HG02763 (cell line): ENCODE data around the gene LMO2.
A peak's percentile ranks its signal among the peaks of the same experiment; 100 is the strongest.

Experiments used
- ATAC-seq: cut with Tn5 transposase; IDR thresholded peaks from one replicate; pipeline ENCODE4 v1.9.1; 2021; ENCODE audit warnings: mild to moderate bottlenecking, moderate library complexity; ENCODE audit not compliant: unreplicated experiment

The LMO2 gene

DNA sequence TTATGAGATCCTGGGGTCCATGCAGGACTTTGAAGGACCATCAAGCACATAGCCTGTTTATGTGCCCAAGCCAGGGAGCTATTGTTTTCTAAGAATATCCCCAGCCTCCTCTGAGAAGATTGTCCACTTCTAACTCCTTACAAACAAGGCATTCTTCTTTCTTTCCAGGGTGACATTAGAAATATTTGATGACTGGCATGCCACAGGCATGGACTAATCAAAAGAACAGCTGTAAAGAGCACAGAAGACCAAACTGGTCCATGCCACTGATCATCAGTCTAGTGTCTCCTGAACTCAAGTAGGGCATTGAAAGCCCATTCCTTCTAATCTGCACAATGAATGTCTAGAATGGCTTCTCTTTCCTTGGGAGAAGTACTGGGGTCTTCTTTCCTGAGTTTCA is 24.9 kb upstream of the LMO2 start:
- ATAC-seq, result no peak

DNA sequence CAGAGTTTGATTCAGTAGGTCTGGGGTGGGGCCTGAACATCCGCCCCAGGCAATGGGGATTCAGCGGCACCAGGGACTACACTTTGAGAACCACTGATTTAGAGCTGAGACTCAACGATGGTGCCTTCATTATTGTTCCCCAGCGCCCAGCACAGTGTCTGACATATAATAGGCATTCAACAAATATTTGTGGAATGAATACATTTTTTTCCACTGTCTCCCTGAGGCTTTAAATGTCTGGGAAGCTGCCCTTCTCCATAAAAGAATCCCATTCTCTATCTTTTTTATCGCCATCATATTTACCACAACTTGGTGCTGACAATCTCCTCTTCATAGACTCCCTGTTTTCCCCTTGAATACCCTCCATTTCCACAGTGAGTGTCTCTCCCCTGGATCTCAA is 23.6 kb upstream of the LMO2 start:
- ATAC-seq, result no peak

DNA sequence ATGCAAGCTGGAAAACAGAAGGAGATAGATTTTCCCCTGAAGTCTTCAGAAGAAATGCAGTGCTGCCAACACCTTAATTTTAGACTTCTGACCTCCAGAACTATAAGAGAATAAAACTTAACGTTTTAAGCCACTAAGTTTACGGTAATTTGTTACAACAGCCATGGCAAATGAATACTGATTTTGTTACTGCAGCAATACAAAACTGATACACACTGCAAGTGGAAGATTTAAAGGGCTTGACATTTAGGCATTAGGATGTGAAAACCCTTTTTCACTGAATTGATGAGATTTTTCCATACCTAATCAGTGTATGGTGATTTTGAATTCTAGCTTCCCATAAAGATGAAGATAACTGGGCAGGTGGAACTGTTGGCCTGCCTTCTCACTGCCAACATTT is 22.1 kb upstream of the LMO2 start:
- no peak for ATAC-seq

DNA sequence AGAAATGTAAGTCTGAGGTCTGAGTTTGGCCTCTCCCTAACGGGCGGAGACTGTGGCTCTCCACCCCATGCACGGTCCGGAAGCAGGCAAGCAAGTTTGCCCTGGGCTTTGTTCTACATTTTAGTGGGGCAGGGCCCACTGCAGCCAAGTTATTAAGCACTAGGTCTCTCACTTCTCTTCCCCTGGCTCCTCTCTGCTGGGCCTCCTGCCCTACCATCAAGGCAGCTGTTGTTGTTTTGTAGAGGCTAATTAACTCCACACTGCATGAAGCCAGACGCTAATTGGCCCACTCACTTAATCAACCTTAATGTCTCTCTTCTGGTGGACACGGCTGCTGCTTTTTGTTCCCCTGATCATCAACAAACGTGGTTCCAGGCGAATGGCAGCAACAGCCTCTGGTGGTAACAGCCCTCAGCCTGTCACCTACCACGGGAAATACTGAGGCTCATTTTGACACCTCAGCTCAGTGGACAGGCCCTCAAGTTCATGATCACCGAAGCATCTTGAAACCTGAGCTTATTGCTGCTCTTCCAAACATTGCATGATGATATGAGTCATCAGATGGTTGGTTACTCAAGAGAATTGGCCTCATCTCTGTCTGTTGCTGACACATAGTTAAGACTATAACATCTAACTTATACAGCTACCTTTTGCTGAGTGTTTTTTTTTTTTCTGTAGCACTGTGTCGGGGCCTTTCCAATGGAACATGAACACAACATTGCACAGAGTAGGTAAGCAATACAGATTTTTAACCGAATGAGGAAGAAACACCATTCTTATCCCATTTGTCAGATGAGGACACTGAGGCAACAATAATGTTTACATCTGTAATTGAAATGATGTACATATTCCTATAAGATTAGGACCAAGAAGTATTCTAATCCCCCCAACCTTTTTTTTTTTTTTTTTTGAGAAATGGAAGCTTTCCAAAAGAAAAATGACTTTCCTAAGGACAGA is 20.8 kb upstream of the LMO2 start:
- ATAC-seq, result peak; percentile 76

DNA sequence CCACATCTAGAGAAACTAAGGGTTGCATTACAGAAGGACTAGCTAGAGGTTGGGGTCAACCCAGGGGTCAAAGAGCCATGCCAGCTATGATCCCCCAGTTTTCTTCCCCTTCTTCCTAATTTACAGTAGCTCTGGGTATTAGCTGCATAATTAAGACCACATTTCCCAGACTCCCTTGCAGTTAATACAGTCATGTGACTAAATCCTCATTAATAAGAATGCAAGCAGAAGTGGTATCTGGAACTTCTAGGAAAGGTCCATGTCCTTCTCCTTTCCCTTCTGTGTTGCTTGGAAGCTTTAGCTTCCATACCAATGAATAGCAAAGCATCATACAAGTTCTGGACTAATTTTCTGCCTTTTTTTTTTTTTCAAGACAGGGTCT is 19.1 kb upstream of the LMO2 start:
- no peak for ATAC-seq

DNA sequence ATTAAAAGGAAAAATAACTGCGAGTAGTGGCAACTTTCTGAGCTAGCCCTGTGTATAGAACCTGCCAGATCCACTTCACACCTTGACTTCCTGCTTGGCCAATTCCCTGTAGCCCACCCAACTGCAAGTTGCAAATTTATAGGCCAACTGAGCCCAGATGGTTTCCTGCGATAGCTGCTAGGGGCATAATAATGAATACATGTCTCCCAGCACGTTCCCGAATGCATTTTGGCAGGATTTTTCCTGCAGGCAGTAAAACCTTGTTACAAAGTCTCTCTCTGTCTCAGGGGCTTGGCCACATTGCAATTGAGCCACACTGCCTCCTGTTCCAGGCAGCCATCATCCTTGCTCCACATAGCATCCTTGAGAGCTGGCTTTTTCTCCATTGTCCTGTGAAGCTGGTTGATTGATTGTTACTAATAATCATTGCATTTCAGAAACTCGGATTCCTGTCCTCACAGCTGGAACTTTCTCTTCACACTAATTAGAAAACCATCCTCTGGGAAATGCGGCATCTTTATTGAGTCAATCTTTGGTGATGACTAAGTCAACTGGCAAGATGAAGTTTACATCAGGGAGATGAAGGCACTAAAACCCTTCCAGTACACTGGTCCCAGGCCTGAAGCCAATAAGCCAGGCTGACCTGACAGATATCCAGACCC is 18.6 kb upstream of the LMO2 start:
- no peak for ATAC-seq

DNA sequence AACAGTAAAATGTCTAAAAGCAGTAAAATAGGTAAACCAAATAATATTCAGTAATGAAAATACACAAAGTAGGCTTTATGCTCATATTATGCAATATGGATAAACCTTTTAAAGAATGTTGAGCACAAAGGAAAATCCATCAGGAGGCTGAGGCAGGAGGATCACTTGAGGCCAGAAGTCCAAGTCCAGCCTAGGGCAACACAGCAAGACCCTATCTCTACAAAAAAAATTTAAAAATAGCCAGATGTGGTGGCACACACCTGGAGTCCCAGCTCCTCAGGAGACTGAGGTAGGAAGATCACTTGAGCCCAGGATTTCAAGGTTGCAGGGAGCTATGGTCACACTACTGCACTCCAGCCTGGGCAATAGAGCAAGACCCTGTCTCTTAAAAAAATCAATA is 17.7 kb upstream of the LMO2 start:
- no peak for ATAC-seq

DNA sequence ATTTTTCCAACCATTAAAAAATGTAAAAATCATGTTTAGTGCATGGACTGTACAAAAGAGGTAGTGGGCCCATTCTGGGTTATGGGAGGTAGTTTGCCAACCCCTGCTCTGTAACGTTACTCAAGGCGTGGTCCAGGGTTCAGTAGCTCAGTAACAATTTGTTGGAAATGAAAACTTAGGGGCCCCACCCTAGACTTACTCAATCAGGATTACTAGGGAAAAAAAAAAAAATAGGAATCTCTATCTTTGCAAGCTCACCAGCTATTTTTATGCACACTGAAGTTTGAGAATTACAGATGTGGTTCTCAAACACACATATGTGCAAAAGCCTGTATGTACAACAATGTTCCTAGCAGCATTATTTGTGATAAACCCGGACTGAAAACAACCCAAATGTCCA is 17.3 kb upstream of the LMO2 start:
- no peak for ATAC-seq

DNA sequence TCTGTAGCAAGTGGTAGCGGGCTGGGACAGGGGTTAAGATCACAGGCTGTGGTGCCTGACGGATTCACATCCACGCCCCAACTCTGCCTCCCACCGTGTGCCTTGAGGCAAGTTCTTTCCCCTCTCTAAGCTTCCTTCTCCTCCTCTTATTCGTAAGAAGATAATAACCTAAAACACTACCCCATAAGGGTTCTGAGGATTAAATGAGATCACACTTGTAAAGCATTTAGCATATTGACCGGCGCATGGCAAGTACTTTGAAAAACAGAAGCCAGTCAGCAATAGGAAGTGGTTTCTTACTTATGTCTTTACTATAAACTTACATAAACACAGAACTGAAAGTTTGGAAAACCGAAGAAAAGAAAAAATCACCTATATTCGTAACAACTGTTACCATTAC is 15.5 kb upstream of the LMO2 start:
- ATAC-seq, result no peak

DNA sequence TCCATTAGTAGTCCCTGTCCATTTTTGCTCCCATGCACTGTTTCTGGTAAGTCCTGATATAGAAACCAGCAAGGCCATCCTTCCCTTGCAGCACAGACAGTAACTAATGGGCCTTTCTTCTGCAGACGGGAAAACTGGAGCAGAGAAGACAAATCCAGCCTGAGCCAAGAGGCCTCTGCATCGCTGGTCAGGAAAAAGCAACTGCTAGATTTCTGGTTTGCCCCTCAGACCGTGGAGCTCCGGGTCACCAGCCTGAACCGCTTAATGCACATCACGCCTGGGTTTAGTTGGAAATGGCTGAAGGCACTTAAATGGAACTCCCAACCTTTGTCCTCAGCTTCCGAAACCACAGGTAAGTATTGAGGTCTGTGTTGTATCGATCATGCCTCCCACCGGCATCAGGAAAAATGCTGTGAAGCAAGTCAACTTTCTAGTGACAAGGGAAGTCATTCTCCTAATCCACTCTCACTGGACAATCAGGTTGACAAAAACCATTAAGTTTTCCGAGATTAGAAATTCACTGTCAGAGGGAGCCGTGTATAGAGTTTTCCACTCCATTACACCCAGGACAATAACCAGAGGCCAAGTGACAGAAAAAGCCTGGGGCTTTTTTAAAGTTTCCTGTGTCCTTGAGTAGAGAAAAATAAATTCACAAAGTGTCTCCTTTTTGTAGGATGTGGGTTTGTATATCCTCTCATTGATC is 14.8 kb upstream of the LMO2 start:
- no peak for ATAC-seq

DNA sequence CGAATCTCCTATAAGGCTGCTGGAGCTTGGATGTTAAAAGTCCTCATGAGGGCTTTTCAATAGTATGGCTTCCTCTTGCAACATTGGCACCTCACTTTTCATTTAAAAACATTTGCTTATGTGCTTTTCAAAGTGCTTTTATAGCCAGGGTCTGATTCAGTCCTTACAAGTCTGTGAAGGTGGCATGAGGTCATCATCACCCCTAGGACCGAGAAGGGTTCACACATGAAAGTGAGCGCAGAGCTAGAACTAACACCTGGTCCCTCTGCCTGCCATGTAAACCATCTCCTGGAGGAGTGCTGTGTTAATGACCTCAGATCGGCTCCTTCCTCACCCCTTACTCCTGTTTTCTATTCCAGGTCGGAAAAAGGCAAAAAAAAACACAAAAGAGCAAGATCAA is 12.2 kb upstream of the LMO2 start:
- ATAC-seq, result no peak

DNA sequence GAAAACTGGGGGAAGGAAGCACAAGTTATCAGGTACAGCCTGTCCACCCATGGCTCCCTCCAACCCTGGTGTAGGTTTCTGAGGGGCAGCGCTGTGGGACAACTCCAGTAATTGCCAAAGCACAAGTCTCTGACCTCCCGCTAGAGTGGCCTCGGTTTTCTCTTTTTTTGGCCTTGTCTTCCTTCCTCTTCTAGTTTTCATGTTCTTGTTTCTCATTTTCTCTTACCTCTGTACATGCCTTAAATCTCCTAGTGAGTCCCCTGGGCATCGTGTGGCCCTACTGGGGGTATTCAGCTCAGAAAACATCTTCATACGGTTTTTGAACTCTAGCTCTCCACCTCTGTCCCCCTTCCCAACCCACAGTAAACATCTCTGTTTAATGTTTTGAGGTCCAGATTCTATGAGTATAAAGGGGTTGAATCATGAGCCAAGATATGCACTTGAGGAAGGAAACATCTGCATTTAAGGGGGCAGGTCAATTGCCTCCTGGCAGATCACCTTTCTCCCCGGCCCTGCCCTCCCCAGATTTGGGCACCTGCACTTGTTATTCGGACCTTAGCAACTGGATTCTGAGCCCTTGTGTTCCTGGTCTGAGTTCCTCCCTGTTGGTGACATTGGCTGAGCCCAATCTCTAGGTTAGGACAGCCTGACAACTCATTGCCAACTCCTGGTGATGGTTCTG is 8.4 kb upstream of the LMO2 start:
- ATAC-seq, result no peak

DNA sequence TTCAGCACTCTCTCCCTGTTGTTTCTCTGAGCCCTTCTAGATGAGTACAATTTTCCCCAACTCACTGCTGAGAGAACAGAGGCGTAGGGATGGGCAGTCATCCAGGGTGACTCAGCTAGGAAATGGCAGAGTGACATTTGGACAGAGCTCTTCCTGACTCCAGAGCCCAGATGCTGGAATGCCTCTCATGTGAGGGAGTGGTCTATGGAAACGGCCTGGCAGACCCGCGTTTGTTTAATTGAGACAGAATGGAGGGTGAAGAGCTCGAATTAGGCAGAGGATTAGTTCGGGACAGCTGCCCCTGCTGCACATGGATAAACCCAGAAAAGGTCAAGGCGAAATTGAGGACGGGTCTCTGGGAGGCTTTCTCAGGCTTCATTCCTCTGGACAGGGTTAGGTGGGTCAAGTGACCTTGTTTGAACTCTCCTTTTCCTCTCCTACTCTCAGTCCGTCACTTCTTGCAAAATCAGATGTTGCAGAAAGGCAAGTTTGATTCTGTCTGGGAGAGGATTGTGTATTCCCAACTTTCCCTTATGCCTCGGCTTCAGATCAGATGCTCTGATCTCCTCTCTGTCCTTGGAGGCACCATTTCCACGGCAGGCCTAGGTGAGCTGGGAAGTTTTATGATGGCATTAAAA is 7.6 kb upstream of the LMO2 start:
- no peak for ATAC-seq

DNA sequence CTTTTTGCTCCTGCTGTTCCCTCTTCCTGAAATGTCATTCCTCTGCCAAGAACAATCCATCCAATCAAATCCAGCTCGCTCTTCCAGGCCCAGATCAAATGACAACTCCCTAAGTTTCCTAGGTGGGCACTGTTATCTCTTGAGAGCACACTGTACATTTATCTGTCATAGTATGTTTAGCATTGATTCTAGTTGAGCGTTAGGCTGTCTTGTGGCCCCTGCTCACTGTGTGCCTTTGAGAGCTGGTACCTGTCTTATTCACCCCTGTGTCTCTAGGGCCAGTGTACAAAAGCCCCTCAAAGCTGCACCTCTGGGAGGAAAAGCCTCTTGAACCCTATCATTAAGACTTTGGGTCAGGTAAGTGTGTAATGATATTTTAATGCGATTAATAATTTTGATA is 7.1 kb upstream of the LMO2 start:
- no peak for ATAC-seq

DNA sequence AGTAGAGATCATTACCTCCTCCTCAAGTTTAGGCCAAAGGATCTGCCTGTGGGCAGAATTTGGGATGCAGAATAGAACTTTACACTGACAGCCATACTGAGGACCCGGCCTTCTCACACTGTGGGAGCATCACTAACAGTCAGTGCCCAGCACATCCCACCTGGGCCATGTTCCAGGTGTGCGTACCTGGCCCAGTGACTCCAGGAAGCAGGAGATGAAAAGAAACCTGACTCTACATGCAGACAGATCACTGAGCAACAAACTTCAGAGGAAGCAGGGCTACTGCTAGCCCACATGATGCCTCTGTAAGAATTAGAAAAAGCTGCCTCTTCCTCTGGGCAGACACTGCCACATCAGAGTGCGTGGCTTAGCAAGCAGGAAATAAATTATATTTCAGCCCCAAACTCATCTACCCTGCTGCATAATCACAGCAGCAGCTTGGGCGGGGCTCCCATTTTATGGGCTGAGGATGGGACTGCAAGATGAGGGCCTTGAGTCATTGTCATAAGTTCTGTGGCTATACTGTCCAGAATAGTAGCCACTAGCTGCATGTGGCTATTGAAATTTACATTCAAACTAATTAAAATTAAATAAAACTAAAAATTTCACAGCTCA is 6.0 kb upstream of the LMO2 start:
- ATAC-seq, result no peak

DNA sequence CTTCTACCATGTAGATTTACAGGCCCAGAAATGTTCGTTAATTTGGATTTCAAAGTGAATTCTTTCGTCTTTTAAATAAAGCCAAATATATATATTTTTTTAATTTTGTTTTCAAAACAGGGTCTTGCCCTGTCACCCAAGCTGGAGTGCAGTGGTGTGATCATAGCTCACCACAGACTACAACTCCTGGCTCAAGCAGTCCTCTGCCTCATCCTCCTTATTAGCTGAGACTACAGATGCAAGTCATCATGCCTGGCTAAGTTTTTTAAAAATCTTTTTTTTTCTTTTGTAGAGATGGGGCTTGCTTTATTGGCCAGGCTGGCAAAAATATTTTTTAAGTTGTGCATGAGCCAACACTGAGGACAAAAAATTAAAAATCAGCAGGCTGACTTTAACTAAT is 5.0 kb upstream of the LMO2 start:
- no peak for ATAC-seq

DNA sequence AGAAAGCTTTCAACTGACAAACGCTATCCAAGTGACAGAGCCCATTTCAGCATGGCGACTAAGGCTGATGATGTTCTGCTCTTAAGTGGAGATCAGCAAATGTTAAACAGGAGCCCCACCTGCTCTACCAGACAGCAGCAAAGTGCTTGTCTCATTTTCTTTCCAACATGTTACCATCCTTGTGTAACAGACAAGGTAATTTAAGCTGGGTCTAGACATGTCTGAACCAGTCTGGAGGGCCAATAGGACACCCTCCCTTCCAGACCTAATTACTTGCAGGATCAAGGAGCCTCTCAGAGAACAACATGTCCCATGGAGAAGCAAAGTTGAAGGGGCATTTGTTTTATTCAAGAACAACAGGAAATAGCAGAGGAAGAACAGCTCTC is 3.9 kb upstream of the LMO2 start:
- no peak for ATAC-seq

DNA sequence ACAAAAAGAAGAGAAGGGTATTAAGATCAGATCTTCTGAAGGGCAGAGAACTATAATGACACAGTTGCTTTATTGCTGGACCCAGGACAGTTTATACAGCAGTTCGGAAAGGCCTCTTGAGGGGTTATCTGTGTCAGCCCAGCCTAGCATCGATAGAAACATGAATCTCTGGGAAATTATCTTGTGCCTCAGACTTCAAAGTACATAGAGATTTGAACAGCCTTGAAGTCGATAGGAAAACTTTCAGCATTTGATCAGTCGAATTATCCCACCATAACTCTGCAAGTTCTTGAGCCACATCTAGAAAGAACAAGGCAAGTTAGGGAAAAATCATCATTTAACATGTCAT is 2.5 kb upstream of the LMO2 start:
- no peak for ATAC-seq

DNA sequence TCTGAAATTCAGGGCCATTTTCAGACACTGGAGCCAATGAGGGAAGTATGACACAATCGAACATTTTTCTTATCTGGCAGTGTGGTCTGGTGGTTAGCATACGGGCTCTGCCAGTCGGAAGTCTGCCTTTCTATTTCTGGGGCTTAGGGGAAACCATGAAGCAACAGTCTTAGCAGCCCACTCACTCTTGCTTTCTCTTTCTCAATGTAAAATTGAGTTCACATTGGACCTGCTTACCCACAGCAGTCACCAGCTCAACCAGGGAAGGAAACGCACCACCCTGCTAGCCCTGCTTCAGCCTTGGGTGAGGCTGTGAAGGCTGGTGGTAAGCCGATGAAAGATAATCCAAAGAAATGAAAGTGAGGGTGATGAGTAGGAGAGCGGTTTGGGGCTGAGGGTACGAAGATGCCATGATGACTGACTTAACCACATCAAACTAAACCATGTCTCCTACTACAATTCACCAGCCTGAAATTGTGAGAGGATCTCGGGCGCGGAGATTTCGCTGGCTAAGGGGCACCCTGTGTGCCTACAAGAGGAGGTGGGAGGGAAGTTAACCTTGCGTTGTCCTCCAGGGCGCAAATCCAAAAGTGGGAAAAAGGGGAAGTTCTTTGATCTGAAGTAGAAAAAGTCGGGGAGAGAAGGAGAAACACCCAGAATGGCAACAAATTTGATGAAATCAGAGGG is 2.0 kb upstream of the LMO2 start:
- peak; percentile 80 for ATAC-seq
